ENCODE measurements around the gene CHEK2. TPM values are rescaled to one million over a fixed set of nuclear protein-coding genes. Genes with fewer than 3 reads are reported as not detected.

The CHEK2 gene
- total and polyA plus RNA-seq, 10 of the 15 experiments (the other 5 are each of a cell fraction or from before 2014, with no cell fraction given): 15.7 to 59.7 (median 22.7) TPM

DNA sequence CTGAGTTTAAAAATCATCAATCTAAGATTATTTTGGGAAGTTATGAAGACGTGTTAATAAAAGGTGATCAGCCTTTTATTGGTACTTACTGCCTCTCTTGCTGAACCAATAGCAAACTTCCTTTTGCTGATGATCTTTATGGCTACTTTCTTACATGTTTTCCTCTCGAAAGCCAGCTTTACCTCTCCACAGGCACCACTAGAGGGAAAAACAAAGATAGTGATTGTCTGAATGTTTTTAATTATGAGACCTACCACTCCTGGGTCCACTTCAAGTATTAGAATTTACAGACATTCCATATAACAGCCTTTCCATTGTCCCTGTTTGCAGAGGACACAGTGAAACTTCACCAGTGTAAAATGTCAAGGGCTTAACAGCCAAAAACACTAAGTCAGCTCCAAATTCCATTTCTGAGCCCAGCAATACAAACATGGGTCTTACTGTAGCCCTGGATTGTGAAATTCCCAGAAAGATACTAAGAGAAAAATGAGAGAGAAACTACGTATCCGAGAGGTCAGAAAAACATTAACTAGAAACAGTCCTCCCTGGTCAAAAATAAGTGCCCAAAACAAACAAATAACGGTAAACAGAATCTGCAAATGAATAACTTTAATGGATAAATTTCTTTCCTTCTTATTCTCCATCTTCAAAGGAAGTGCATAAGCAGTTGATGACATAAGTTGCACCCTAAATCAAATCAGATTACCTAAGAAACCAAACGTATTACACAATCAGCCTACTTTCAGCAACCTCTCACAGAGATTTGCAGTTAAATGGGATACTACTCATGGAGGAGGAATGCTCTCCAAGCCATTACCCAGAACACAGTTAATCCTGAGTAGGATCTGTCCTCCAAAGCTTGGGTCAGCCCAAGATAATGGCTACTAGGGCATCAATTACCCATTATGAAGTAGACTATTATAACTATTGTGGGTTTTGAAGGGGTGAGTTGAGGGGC, 29.5 kb downstream of the CHEK2 start:
- Histone ChIP-seq H3K4me1 (ENCODE audit: control insufficient read depth, insufficient read depth, low read length) (peaks cover 1% of the 10 kb centered on the region; the same call in 1 of the 2 replicates), H4K20me1 (ENCODE audit: control insufficient read depth, insufficient read depth) (no peaks in the 10 kb centered on the region), H3K4me3 (no peak overlapping the region), H2AFZ (ENCODE audit: control insufficient read depth, low read depth, low read length) (no peak overlapping the region), H3K4me2 (ENCODE audit: control insufficient read depth, insufficient read depth) (no peak overlapping the region), H3K79me2 (ENCODE audit: control insufficient read depth, insufficient read depth, low read length) (no peaks in the 10 kb centered on the region), H3K36me3 (ENCODE audit: control insufficient read depth in 2 of 2, insufficient read depth in 2 of 2, low read length in 1 of 2) (no peaks in the 10 kb centered on the region; a peak in 2 of 4 replicates), H3K27ac (ENCODE audit: control insufficient read depth, insufficient read depth) (no peak overlapping the region), H3K9ac (ENCODE audit: control insufficient read depth, insufficient read depth, low read length) (no peak overlapping the region), H3K9me3 (replicated peaks; ENCODE audit: control insufficient read depth, insufficient read depth, low read length) (no peaks in the 10 kb centered on the region), H3K27me3 (replicated peaks in 1 of 2; ENCODE audit: control insufficient read depth in 2 of 2, insufficient read depth in 2 of 2, low read length in 1 of 2) (no peaks in the 10 kb centered on the region)
- no peak for DNase-seq (ENCODE audit: low read depth, low spot score)
- 98% methylated on average over 6 of the region's 6 CpGs for WGBS (ENCODE audit: insufficient coverage, insufficient replicate concordance, low lambda C conversion rate, missing lambda C conversion rate)
- CTCF ChIA-PET: interaction anchor here (1.0 kb wide), 1 partner anchor 10 kb away, joined by 3 read pairs; no protein-coding TSS in a partner anchor
- POLR2A ChIA-PET: no interaction called here
- FAIRE-seq: no peak
- intact Hi-C loops (cut with micrococcal nuclease; ENCODE audit: unreplicated experiment): no loop called here
- TF ChIP-seq REST (IDR thresholded peaks at IDR 0.05; ENCODE audit: low read depth, low read length) (no peak), EGR1 (IDR thresholded peaks at IDR 0.05; ENCODE audit: borderline replicate concordance in 1 of 2, low read depth in 2 of 2, low read length in 2 of 2) (no peak), NFXL1 (IDR thresholded peaks at IDR 0.05; ENCODE audit: borderline replicate concordance) (no peak), EZH2 (IDR thresholded peaks at IDR 0.05; ENCODE audit: borderline replicate concordance, control insufficient read depth, low read depth, low read length) (no peak)
- RAD21 ChIA-PET (ENCODE audit: unreplicated experiment): no interaction called here
- in situ Hi-C loops (cut with MboI): no loop called here
- SMC1A ChIA-PET (ENCODE audit: uncharacterized antibody, unreplicated experiment): no interaction called here
- ATAC-seq: no peak
- no TSS peak for BruUV-seq (replicated peaks)

Data from GM12878 (cell line).